Measurements from ENCODE around the gene DPP6.

- TF ChIP-seq CTCF (conservative IDR thresholded peaks at IDR 0.05; ENCODE audit: low read depth, low read length) (no peak), EZH2 (IDR thresholded peaks at IDR 0.05; ENCODE audit: low read length, unreplicated experiment) (no peak), EZH2phosphoT487 (IDR thresholded peaks at IDR 0.05; ENCODE audit: borderline replicate concordance, low read length) (no peak)
Observed at GRCh38 chr7:154735766-154736165, 683.6 kb downstream of the DPP6 start.
